Glomerular endothelial cell (primary cell): ENCODE measurements around the gene DOK5. TPM values are rescaled to one million over a fixed set of nuclear protein-coding genes. Genes with fewer than 3 reads are reported as not detected.
"Not testable (repeated sequence)": the region's sequence is repeated elsewhere in the genome, so short reads cannot be mapped to it uniquely, and the experiment has no call there.

ENCODE experiments used
- DNase-seq: peaks from one replicate; pipeline ENCODE4 v3.0.0-alpha.2; 2011; ENCODE audit warnings: low read depth, low spot score; ENCODE audit errors: extremely low read depth
- total RNA-seq: library from RNA; depleted of rRNA; stranded (reverse); fragments of >200 nt; gene quantifications from 2 replicates; pipeline ENCODE4 v1.2.3, GENCODE V29; 2015

Gene DOK5
- total RNA-seq, result 0.39 and 1.5 TPM in 2 replicates

GRCh38 chr20:54475334-54476168 is at the start of gene DOK5:
Gene DOK5, plus strand, starts transcription at chr20:54475593. Its CDS starts 354 bp downstream, at chr20:54475947.
- no peak for DNase-seq

- DNase-seq, result no peak
Measured at GRCh38 chr20:54429364-54429763, 46.0 kb upstream of the DOK5 start.

GRCh38 chr20:54431156-54431944 is 44.0 kb upstream of the DOK5 start:
- DNase-seq, result no peak

GRCh38 chr20:54432966-54433365 is 42.4 kb upstream of the DOK5 start:
- DNase-seq, result no peak

- DNase-seq, result no peak
Measured at GRCh38 chr20:54433636-54434035, 41.8 kb upstream of the DOK5 start.

- no peak for DNase-seq
Measured at GRCh38 chr20:54434196-54434595, 41.2 kb upstream of the DOK5 start.

- DNase-seq, result no peak
Measured at GRCh38 chr20:54435015-54435414, 40.4 kb upstream of the DOK5 start.

GRCh38 chr20:54436410-54436809 is 39.0 kb upstream of the DOK5 start:
- DNase-seq, result not testable (repeated sequence)

- DNase-seq, result no peak
Measured at GRCh38 chr20:54438166-54438565, 37.2 kb upstream of the DOK5 start.

GRCh38 chr20:54450207-54450606 is 25.2 kb upstream of the DOK5 start:
- DNase-seq, result no peak

GRCh38 chr20:54451171-54451570 is 24.2 kb upstream of the DOK5 start:
- no peak for DNase-seq

- no peak for DNase-seq
Measured at GRCh38 chr20:54452277-54452676, 23.1 kb upstream of the DOK5 start.

GRCh38 chr20:54454982-54455381 is 20.4 kb upstream of the DOK5 start:
- no peak for DNase-seq

- no peak for DNase-seq
Measured at GRCh38 chr20:54456423-54456822, 19.0 kb upstream of the DOK5 start.

- no peak for DNase-seq
Measured at GRCh38 chr20:54456961-54457360, 18.4 kb upstream of the DOK5 start.

GRCh38 chr20:54458219-54458618 is 17.2 kb upstream of the DOK5 start:
- DNase-seq, result no peak

- no peak for DNase-seq
Measured at GRCh38 chr20:54459279-54459678, 16.1 kb upstream of the DOK5 start.

GRCh38 chr20:54464003-54464402 is 11.4 kb upstream of the DOK5 start:
- DNase-seq, result no peak

GRCh38 chr20:54466127-54466526 is 9.3 kb upstream of the DOK5 start:
- no peak for DNase-seq

- DNase-seq, result no peak
Measured at GRCh38 chr20:54467622-54468021, 7.8 kb upstream of the DOK5 start.

GRCh38 chr20:54468082-54468481 is 7.3 kb upstream of the DOK5 start:
- no peak for DNase-seq

GRCh38 chr20:54469293-54469692 is 6.1 kb upstream of the DOK5 start:
- no peak for DNase-seq
